ENCODE measurements around the gene FITM2. TPM values are rescaled to one million over a fixed set of nuclear protein-coding genes. Genes with fewer than 3 reads are reported as not detected.

FITM2 gene
- total and polyA plus RNA-seq, 2 donors (not counting 3 experiments of a cell fraction or from before 2014, with no cell fraction given): 4.4 to 7.7 TPM

- Histone ChIP-seq H3K27ac (ENCODE audit: insufficient read depth, low read depth, low read length) (no peak overlapping the region), H3K36me3 (ENCODE audit: control insufficient read depth in 2 of 2, extremely low read depth in 1 of 2, insufficient read depth in 2 of 2, low read length in 2 of 2) (no peaks in the 10 kb centered on the region), H3K9ac (replicated peaks; ENCODE audit: extremely low read depth, insufficient read depth, low read length) (no peak overlapping the region), H3K79me2 (ENCODE audit: control insufficient read depth, insufficient read depth, low read length) (no peaks in the 10 kb centered on the region), H3K4me1 (ENCODE audit: control insufficient read depth, extremely low read depth, insufficient read depth, low read length) (no peaks in the 10 kb centered on the region), H3K4me2 (ENCODE audit: insufficient read depth, low read length) (no peak overlapping the region), H4K20me1 (replicated peaks; ENCODE audit: control insufficient read depth, extremely low read depth, insufficient read depth, low read length) (no peaks in the 10 kb centered on the region), H3K4me3 (replicated peaks in 1 of 3; ENCODE audit: insufficient read depth in 1 of 3, low read depth in 1 of 3, low read length in 3 of 3) (no peak overlapping the region), H3K9me1 (replicated peaks; ENCODE audit: control insufficient read depth, extremely low read depth, insufficient read depth, low read length) (no peaks in the 10 kb centered on the region), H2AFZ (ENCODE audit: low read depth, low read length) (no peak overlapping the region), H3K27me3 (ENCODE audit: control insufficient read depth in 2 of 2, insufficient read depth in 2 of 2, low read length in 2 of 2) (no peaks in the 10 kb centered on the region), H3K9me3 (replicated peaks; ENCODE audit: control insufficient read depth, insufficient read depth, low read length) (no peaks in the 10 kb centered on the region)
- FAIRE-seq (no peak), DNase-seq (ENCODE audit: low read depth, low spot score) (no peak)
- CTCF ChIA-PET: interaction anchor here (1.1 kb wide), 1 partner anchor 11 kb away, joined by 3 read pairs; no protein-coding TSS in a partner anchor
- POLR2A ChIA-PET: no interaction called here
- BruUV-seq (replicated peaks): no TSS peak
- intact Hi-C loops (cut with micrococcal nuclease) (no loop called here), dilution Hi-C loops (cut with MboI; ENCODE audit: extremely low pct_ligation_motif_present, low sequenced_read_pairs) (no loop called here)
- TF ChIP-seq, protein P1, sequence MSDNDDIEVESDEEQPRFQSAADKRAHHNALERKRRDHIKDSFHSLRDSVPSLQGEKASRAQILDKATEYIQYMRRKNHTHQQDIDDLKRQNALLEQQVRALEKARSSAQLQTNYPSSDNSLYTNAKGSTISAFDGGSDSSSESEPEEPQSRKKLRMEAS (IDR thresholded peaks at IDR 0.05; ENCODE audit: insufficient read depth, insufficient read length): no peak
- no peak for TF ChIP-seq JUN (IDR thresholded peaks at IDR 0.05; ENCODE audit: borderline replicate concordance, insufficient read depth, insufficient read length, low read depth)
- TF ChIP-seq GATA2 (IDR thresholded peaks at IDR 0.05; ENCODE audit: insufficient read depth, insufficient read length, low read depth, low read length): no peak
- TF ChIP-seq CTCF (IDR thresholded peaks at IDR 0.05; ENCODE audit: extremely low read depth in 1 of 2, insufficient read depth in 1 of 2, low read depth in 1 of 2, low read length in 2 of 2): no peak
- TF ChIP-seq MYC (IDR thresholded peaks at IDR 0.05; ENCODE audit: low read depth, low read length): no peak
- no peak for TF ChIP-seq FOS (IDR thresholded peaks at IDR 0.05; ENCODE audit: borderline replicate concordance, insufficient read depth, low read length)
- no peak for TF ChIP-seq EZH2 (IDR thresholded peaks at IDR 0.05; ENCODE audit: borderline replicate concordance, low read depth, low read length, severe bottlenecking)
- TF ChIP-seq POLR2AphosphoS5 (IDR thresholded peaks at IDR 0.05; ENCODE audit: insufficient read depth, low read depth, low read length): no peak
- TF ChIP-seq POLR2A (IDR thresholded peaks at IDR 0.05; ENCODE audit: low read depth, low read length): no peak
These were observed 19.2 kb downstream of the FITM2 start for GRCh38 chr20:44291754-44292153.
